Activated CD8-positive, alpha-beta memory T cell treated with anti-CD3 and anti-CD28 coated beads, Interleukin-2, amount 10 ng/mL, durations not matched to agents 7 days and 5 days (primary cell): Measurements from ENCODE around the gene CRIP2. TPM values are rescaled to one million over a fixed set of nuclear protein-coding genes. Genes with fewer than 3 reads are reported as not detected.

ENCODE experiments used
- ATAC-seq: fragments of 150-1000 bp; cut with Tn5 transposase; one replicate; pipeline ENCODE4 v1.10.0; 2021; ENCODE audit warnings: moderate library complexity
- CTCF ChIA-PET: fragments of 350-600 bp; sonication (Branson Sonifier 250); formaldehyde crosslinking; loops from one replicate; lab custom pipeline; 2021; ENCODE audit warnings: antibody characterized with exemption; lab: Charles Lee
- DNase-seq: peaks from one replicate; pipeline ENCODE4 v3.0.0-alpha.2; 2020
- H3K27ac Mint-ChIP-seq: one replicate; pipeline ENCODE4 v1.8.0; 2021; ENCODE audit warnings: mild to moderate bottlenecking, mixed read lengths
- H3K27me3 Mint-ChIP-seq: one replicate; pipeline ENCODE4 v1.8.0; 2021; ENCODE audit warnings: mixed read lengths
- H3K36me3 Mint-ChIP-seq: one replicate; pipeline ENCODE4 v1.8.0; 2021; ENCODE audit warnings: mild to moderate bottlenecking, mixed read lengths
- H3K4me1 Mint-ChIP-seq: one replicate; pipeline ENCODE4 v1.8.0; 2021; ENCODE audit warnings: mixed read lengths
- H3K4me3 Mint-ChIP-seq: one replicate; pipeline ENCODE4 v1.8.0; 2021; ENCODE audit warnings: mild to moderate bottlenecking, moderate library complexity, mixed read lengths
- H3K9me3 Mint-ChIP-seq: one replicate; pipeline ENCODE4 v1.8.0; 2022; ENCODE audit warnings: low read depth, mixed read lengths
- total RNA-seq, 2 experiments: library from RNA; stranded (reverse); gene quantifications; one replicate each; pipeline ENCODE4 v1.2.3, GENCODE V29; 2021

CRIP2 gene
- total RNA-seq, 2 experiments from 2014 or later, result 0.68 TPM; not detected in 1

DNA sequence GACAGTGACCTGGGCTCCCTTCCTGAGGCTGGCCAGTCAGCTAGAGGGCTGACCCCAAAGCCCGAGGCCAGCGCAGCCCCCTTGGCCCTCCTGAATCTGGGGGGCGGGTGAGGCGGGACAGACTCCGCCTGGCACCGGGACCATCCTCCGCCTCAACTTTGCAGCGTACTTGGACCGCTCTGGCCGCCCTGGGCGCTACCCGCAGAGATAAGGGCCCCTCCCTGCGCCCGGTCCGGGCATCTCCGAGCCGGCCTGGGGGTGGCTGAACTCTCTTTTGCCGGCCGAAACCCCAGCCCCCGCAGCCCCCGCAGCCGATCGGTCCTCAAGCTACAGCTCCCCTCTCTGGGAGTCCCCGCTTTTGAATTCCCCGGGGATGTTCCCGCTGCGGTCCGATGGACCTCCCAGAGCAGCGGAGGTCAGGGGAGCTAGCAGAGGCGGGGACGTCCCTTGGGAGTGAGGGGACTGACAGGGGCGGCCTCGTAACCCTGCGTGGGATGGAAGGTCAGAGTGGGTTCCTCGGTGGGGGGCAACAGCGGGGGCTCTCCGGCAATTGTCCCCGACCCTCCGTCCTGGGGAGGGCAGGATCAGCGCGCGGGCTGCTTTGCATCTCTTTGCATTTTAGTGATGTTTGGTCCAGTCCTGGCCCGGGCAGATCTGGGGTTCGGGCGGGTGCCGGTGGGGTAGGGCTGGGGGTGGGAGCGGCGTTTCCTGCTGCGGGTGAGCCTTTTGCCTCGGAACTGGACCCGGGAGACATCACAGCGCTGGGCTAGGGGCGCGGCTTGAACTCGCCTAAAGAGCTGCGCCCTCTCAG lies 11.7 kb downstream of the CRIP2 start, which contains the start of gene CRIP1:
Gene CRIP1 (plus strand): TSS at position 724 of the 811 bp plus-strand sequence. CDS start 374 bp downstream, outside the sequence.
- no peaks in the 10 kb centered on the region for H3K27me3 Mint-ChIP-seq
- H3K27ac Mint-ChIP-seq, result peak within 1 kb of the TSS; percentile 91
- DNase-seq, result no peak
- peak within 1 kb of the TSS; percentile 92 for H3K4me3 Mint-ChIP-seq
- H3K4me1 Mint-ChIP-seq, result peaks cover 32% of the 10 kb centered on the region
- ATAC-seq, result no peak
- CTCF ChIA-PET, result interaction anchor here (1.5 to 2.2 kb wide), 3 partner anchors 38 to 135 kb away, joined by 3 to 8 read pairs (median 4); no protein-coding TSS in a partner anchor
- no peaks in the 10 kb centered on the region for H3K9me3 Mint-ChIP-seq
- H3K36me3 Mint-ChIP-seq, result peaks cover 2% of the 10 kb centered on the region

GRCh38 chr14:105486974-105487448 lies 12.4 kb downstream of the CRIP2 start:
- peak overlapping the region; percentile 91 for H3K27ac Mint-ChIP-seq
- peak overlapping the region; percentile 92 for H3K4me3 Mint-ChIP-seq
- CTCF ChIA-PET, result interaction anchor here (1.5 to 2.2 kb wide), 2 partner anchors 39 to 41 kb away, joined by 3 to 8 read pairs; no protein-coding TSS in a partner anchor
- no peaks in the 10 kb centered on the region for H3K9me3 Mint-ChIP-seq
- peak; percentile 82 for DNase-seq
- no peaks in the 10 kb centered on the region for H3K27me3 Mint-ChIP-seq
- ATAC-seq, result no peak
- H3K4me1 Mint-ChIP-seq, result peaks cover 32% of the 10 kb centered on the region
- H3K36me3 Mint-ChIP-seq, result peaks cover 2% of the 10 kb centered on the region

- H3K27ac Mint-ChIP-seq, result peak overlapping the region; percentile 91
- CTCF ChIA-PET, result interaction anchor here (1.0 to 5.1 kb wide), 3 partner anchors 41 to 114 kb away, joined by 4 to 111 read pairs (median 8); no protein-coding TSS in a partner anchor
- ATAC-seq, result peak; percentile 3
Measured at GRCh38 chr14:105487449-105487985, 12.9 kb downstream of the CRIP2 start.

GRCh38 chr14:105487986-105488777 lies 13.6 kb downstream of the CRIP2 start:
- CTCF ChIA-PET, result interaction anchor here (1.0 to 5.1 kb wide), 5 partner anchors 7 to 173 kb away, joined by 4 to 150 read pairs (median 40); partner anchors contain the start of gene PACS2
- Mint-ChIP-seq H3K9me3 (no peaks in the 10 kb centered on the region), H3K4me1 (peaks cover 27% of the 10 kb centered on the region), H3K27ac (peak overlapping the region; percentile 91), H3K4me3 (peak overlapping the region; percentile 92), H3K36me3 (peaks cover 2% of the 10 kb centered on the region), H3K27me3 (no peaks in the 10 kb centered on the region)
- DNase-seq (peak; percentile 70), ATAC-seq (no peak)

More at GRCh38 chr14:105487449-105487985, 12.9 kb downstream of the CRIP2 start:
- peaks cover 2% of the 10 kb centered on the region for H3K36me3 Mint-ChIP-seq
- H3K9me3 Mint-ChIP-seq, result no peaks in the 10 kb centered on the region
- H3K27me3 Mint-ChIP-seq, result no peaks in the 10 kb centered on the region
- peak overlapping the region; percentile 92 for H3K4me3 Mint-ChIP-seq
- H3K4me1 Mint-ChIP-seq, result peaks cover 28% of the 10 kb centered on the region
- peak; percentile 85 for DNase-seq

DNA sequence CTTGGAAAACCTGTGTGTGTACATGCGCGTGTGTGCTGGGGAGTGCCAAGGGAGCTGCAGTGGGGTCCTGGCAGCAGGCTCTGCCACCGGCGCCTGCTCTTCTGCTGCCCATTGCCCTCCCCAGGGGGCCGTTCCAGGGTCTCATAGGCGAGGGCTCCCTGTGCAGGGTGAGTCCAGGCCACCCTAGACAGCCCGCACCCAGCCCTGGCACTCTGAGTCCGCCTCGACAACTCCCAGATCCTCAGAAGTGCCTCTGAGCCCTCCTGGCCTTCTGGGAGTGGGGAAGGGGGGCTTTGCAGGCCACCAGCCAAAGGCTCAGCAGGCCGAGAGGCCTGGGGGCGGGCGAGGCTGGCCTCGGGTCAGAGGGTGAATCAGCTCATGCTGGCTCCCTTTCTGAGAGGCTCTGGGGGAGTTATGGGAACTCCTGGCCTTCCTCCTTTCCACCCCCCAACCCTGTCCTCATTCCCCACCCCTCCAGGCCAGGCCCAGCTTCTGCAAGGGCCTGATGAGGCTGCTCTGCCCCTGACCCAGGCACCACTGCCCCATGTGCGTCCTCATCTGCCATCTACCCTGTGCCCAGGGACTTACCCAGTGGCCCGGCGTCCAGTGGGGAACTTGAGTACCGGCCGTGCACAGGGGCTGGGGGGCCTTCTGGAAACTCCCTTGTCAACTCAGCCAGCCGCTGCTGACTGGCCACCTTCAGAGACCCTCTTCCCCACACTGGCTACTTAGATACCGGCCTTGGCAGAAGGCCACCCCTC lies 14.3 kb downstream of the CRIP2 start:
- peaks cover 27% of the 10 kb centered on the region for H3K4me1 Mint-ChIP-seq

DNA sequence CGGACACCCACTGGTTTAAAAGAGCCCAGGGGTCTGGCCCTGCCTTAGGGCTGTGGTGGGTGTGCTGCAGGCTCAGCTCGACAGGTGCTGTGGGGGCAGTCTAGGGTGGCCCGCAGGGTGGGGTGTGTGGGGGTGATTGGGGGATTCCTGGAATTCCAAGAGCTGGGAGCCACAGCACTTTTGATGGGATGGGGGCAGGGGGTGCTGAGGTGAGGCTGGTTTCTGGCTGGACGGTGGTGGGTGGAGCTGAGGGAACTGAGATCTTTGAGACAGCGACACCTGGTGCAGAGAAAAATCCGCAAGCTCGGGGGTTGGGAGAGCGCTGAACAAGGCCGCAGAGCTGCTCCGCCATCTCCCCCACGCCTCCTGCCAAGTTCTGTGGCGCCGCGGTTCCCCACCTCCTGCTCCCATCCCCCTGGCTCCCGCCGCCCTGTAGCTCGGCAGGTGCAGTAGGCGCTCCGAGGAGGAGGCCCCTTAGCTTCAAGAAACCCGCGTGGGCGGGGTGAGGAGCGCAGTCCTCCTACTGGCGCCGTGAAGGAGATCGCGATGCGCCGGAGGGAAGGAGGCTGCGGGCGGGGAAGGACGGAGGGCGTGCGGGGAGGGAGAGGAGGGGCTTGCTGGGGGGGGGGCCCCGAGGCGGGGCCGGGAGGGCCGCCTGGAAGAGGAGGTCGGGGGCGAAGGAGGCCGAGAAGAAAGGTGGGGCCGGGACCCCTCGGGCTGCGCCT lies 15.1 kb downstream of the CRIP2 start:
- DNase-seq (peak; percentile 94), ATAC-seq (peak; percentile 5)
- peak overlapping the region; percentile 85 for H3K27ac Mint-ChIP-seq
- H3K36me3 Mint-ChIP-seq, result peaks cover 2% of the 10 kb centered on the region
- H3K27me3 Mint-ChIP-seq, result no peaks in the 10 kb centered on the region
- H3K4me1 Mint-ChIP-seq, result peaks cover 23% of the 10 kb centered on the region
- H3K9me3 Mint-ChIP-seq, result no peaks in the 10 kb centered on the region
- CTCF ChIA-PET, result interaction anchor here (0.9 to 5.1 kb wide), 23 partner anchors 8 to 1928 kb away, joined by 3 to 150 read pairs (median 4); partner anchors contain the start of gene PACS2
- peak overlapping the region; percentile 92 for H3K4me3 Mint-ChIP-seq

More for the DNA sequence above, 14.3 kb downstream of the CRIP2 start:
- CTCF ChIA-PET, result interaction anchor here (0.9 to 5.1 kb wide), 17 partner anchors 7 to 399 kb away, joined by 3 to 150 read pairs (median 6); partner anchors contain the start of gene PACS2
- Mint-ChIP-seq H3K4me3 (peak overlapping the region; percentile 92), H3K9me3 (no peaks in the 10 kb centered on the region), H3K27ac (peak overlapping the region; percentile 91), H3K27me3 (no peaks in the 10 kb centered on the region), H3K36me3 (peaks cover 2% of the 10 kb centered on the region)
- ATAC-seq (no peak), DNase-seq (no peak)

DNA sequence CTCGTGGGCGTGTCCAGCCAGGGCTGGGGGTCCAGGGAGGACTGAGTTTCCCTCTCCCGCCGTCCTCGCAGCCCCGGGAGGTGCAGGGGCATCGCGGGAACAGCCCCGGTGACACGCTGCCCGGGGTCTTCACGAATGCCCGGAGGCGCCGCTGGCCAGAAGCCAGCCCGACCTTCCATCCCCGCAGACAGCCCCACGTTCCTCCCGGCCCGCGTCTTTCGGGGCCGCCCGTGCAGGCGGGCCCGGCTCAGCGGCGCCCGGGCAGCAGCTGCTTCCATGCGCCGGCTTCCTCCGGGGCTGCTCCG lies 15.6 kb downstream of the CRIP2 start:
- no peaks in the 10 kb centered on the region for H3K27me3 Mint-ChIP-seq
- H3K4me3 Mint-ChIP-seq, result peak overlapping the region; percentile 92
- CTCF ChIA-PET, result interaction anchor here (0.9 to 5.1 kb wide), 23 partner anchors 9 to 1929 kb away, joined by 3 to 150 read pairs (median 4); partner anchors contain the start of gene PACS2
- H3K4me1 Mint-ChIP-seq, result peaks cover 23% of the 10 kb centered on the region
- no peaks in the 10 kb centered on the region for H3K9me3 Mint-ChIP-seq
- peaks cover 2% of the 10 kb centered on the region for H3K36me3 Mint-ChIP-seq
- DNase-seq, result no peak
- peak; percentile 1 for ATAC-seq
- H3K27ac Mint-ChIP-seq, result peak overlapping the region; percentile 85

GRCh38 chr14:105490572-105491365 lies 16.1 kb downstream of the CRIP2 start, which contains the start of gene TEDC1:
Gene TEDC1 (plus strand): TSS chr14:105491246. CDS start chr14:105491376, 130 bp downstream.
- ATAC-seq, result peak; percentile 74
- Mint-ChIP-seq H3K4me1 (peaks cover 20% of the 10 kb centered on the region), H3K36me3 (peaks cover 2% of the 10 kb centered on the region), H3K4me3 (peak within 1 kb of the TSS; percentile 92), H3K27ac (peak within 1 kb of the TSS; percentile 95), H3K27me3 (no peaks in the 10 kb centered on the region), H3K9me3 (no peaks in the 10 kb centered on the region)
- CTCF ChIA-PET, result interaction anchor here (0.9 to 5.1 kb wide), 22 partner anchors 9 to 1929 kb away, joined by 3 to 150 read pairs (median 4); partner anchors contain the start of gene PACS2
- DNase-seq, result peak; percentile 100

DNA sequence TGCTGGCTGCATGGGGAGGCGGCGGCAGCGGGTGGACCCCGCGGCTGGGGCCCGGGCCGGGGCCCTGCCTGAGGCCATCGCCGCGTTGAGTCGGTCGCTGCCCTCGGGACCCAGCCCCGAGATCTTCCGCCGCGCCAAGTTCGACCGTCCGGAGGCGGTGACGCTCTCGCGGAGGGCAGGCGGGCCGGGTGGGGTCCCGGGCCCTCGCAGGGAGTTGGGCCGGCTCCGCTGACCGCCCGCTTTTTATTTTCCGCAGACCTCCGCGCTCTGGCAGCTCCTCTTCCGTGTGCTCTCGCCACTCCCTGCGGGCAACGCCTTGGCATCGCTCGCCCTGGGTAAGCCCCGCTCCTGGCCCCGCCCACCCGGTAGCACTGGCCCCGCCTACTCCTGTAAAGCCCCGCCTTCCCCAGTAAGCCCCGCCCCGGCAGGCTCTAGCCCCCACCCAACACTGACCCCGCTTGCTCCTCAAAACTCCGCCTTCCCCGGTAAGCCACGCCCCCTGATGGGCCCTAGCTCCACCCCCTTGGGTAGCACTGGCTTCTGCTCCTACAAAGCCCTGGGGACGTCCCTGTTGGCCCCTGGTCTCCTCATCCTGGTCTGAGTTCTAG lies 16.8 kb downstream of the CRIP2 start:
- ATAC-seq (peak; percentile 14), DNase-seq (peak; percentile 95)
- H3K4me1 Mint-ChIP-seq, result peaks cover 17% of the 10 kb centered on the region
- H3K27me3 Mint-ChIP-seq, result no peaks in the 10 kb centered on the region
- CTCF ChIA-PET, result interaction anchor here (1.0 to 5.1 kb wide), 6 partner anchors 9 to 140 kb away, joined by 3 to 150 read pairs (median 8); no protein-coding TSS in a partner anchor
- H3K36me3 Mint-ChIP-seq, result peaks cover 2% of the 10 kb centered on the region
- H3K4me3 Mint-ChIP-seq, result peak overlapping the region; percentile 78
- no peaks in the 10 kb centered on the region for H3K9me3 Mint-ChIP-seq
- H3K27ac Mint-ChIP-seq, result peak overlapping the region; percentile 95
